HUES6 (cell line): Measurements from ENCODE around the gene CASP4.

Source experiments
- H3K27ac ChIP-seq: 2 replicates; pipeline ENCODE4 v1.7.0; 2013; ENCODE audit warnings: low read depth, mild to moderate bottlenecking, low read length, inconsistent platforms
- H3K27me3 ChIP-seq: 2 replicates; pipeline ENCODE4 v1.6.1; 2013; ENCODE audit warnings: low read length; ENCODE audit not compliant: control insufficient read depth, insufficient read depth
- H3K36me3 ChIP-seq: 2 replicates; pipeline ENCODE4 v1.6.1; 2013; ENCODE audit warnings: low read length; ENCODE audit not compliant: control insufficient read depth, insufficient read depth
- H3K4me1 ChIP-seq: 2 replicates; pipeline ENCODE4 v1.6.1; 2013; ENCODE audit warnings: low read length; ENCODE audit not compliant: control insufficient read depth, insufficient read depth
- H3K4me3 ChIP-seq: 2 replicates; pipeline ENCODE4 v1.5.1; 2013; ENCODE audit warnings: low read depth, low read length
- H3K9ac ChIP-seq: one replicate; pipeline ENCODE4 v1.6.1; 2013; ENCODE audit warnings: mild to moderate bottlenecking, low read length
- H3K9me3 ChIP-seq: 2 replicates; pipeline ENCODE4 v1.6.1; 2013; ENCODE audit warnings: low read depth, low read length; ENCODE audit not compliant: control insufficient read depth, insufficient read depth

The CASP4 gene

GRCh38 chr11:104968355-104968855 lies at the start of gene CASP4:
Gene CASP4, minus strand, starts transcription at chr11:104968574. Its CDS starts 49 bp downstream, at chr11:104968525.
- no peak within 1 kb of the TSS for H3K27ac ChIP-seq
- H3K27me3 ChIP-seq = no peaks in the 10 kb centered on the region
- no peak within 1 kb of the TSS for H3K4me3 ChIP-seq
- peaks cover 19% of the 10 kb centered on the region for H3K9me3 ChIP-seq
- peaks cover 3% of the 10 kb centered on the region; the same call in 1 of the 2 replicates for H3K4me1 ChIP-seq
- no peak within 1 kb of the TSS for H3K9ac ChIP-seq
- H3K36me3 ChIP-seq = no peaks in the 10 kb centered on the region

- H3K4me1 ChIP-seq = no peaks in the 10 kb centered on the region
- no peaks in the 10 kb centered on the region for H3K9me3 ChIP-seq
Observed at GRCh38 chr11:105007463-105007862, 39.1 kb upstream of the CASP4 start.

GRCh38 chr11:105005451-105005845 lies 37.1 kb upstream of the CASP4 start:
- Histone ChIP-seq H3K9me3 (no peaks in the 10 kb centered on the region), H3K4me3 (no peak overlapping the region), H3K4me1 (no peaks in the 10 kb centered on the region), H3K27me3 (no peaks in the 10 kb centered on the region), H3K36me3 (no peaks in the 10 kb centered on the region), H3K9ac (no peak overlapping the region), H3K27ac (no peak overlapping the region)

More at GRCh38 chr11:105007463-105007862, 39.1 kb upstream of the CASP4 start:
- no peak overlapping the region for H3K27ac ChIP-seq
- no peak overlapping the region for H3K4me3 ChIP-seq
- H3K9ac ChIP-seq = no peak overlapping the region
- H3K27me3 ChIP-seq = no peaks in the 10 kb centered on the region
- no peaks in the 10 kb centered on the region for H3K36me3 ChIP-seq

- Histone ChIP-seq H3K4me3 (no peak overlapping the region), H3K9me3 (no peaks in the 10 kb centered on the region), H3K27me3 (no peaks in the 10 kb centered on the region), H3K36me3 (no peaks in the 10 kb centered on the region), H3K9ac (no peak overlapping the region), H3K4me1 (no peaks in the 10 kb centered on the region), H3K27ac (no peak overlapping the region)
Observed at GRCh38 chr11:105004021-105004420, 35.6 kb upstream of the CASP4 start.

- no peaks in the 10 kb centered on the region for H3K27me3 ChIP-seq
- H3K4me3 ChIP-seq = no peak overlapping the region
Observed at GRCh38 chr11:105003151-105003550, 34.8 kb upstream of the CASP4 start.

GRCh38 chr11:105000797-105001196 lies 32.4 kb upstream of the CASP4 start:
- Histone ChIP-seq H3K36me3 (no peaks in the 10 kb centered on the region), H3K4me3 (no peak overlapping the region), H3K9ac (no peak overlapping the region), H3K27me3 (no peaks in the 10 kb centered on the region), H3K4me1 (no peaks in the 10 kb centered on the region), H3K9me3 (no peaks in the 10 kb centered on the region), H3K27ac (no peak overlapping the region)

More at GRCh38 chr11:105003151-105003550, 34.8 kb upstream of the CASP4 start:
- no peak overlapping the region for H3K9ac ChIP-seq
- H3K36me3 ChIP-seq = no peaks in the 10 kb centered on the region
- H3K9me3 ChIP-seq = no peaks in the 10 kb centered on the region
- no peaks in the 10 kb centered on the region for H3K4me1 ChIP-seq
- H3K27ac ChIP-seq = no peak overlapping the region

GRCh38 chr11:105000167-105000566 lies 31.8 kb upstream of the CASP4 start:
- Histone ChIP-seq H3K4me3 (no peak overlapping the region), H3K27ac (no peak overlapping the region), H3K36me3 (no peaks in the 10 kb centered on the region), H3K4me1 (no peaks in the 10 kb centered on the region), H3K9me3 (no peaks in the 10 kb centered on the region), H3K9ac (no peak overlapping the region), H3K27me3 (no peaks in the 10 kb centered on the region)

- no peaks in the 10 kb centered on the region for H3K4me1 ChIP-seq
- H3K36me3 ChIP-seq = no peaks in the 10 kb centered on the region
- no peaks in the 10 kb centered on the region for H3K27me3 ChIP-seq
- no peaks in the 10 kb centered on the region for H3K9me3 ChIP-seq
- no peak overlapping the region for H3K4me3 ChIP-seq
- H3K27ac ChIP-seq = no peak overlapping the region
- no peak overlapping the region for H3K9ac ChIP-seq
Observed at GRCh38 chr11:104999721-105000120, 31.3 kb upstream of the CASP4 start.

GRCh38 chr11:104997288-104997687 lies 28.9 kb upstream of the CASP4 start:
- Histone ChIP-seq H3K4me1 (no peaks in the 10 kb centered on the region), H3K36me3 (no peaks in the 10 kb centered on the region), H3K27me3 (no peaks in the 10 kb centered on the region), H3K4me3 (no peak overlapping the region), H3K9me3 (no peaks in the 10 kb centered on the region), H3K9ac (no peak overlapping the region), H3K27ac (no peak overlapping the region)

- H3K4me3 ChIP-seq = no peak overlapping the region
- no peaks in the 10 kb centered on the region for H3K4me1 ChIP-seq
- H3K27ac ChIP-seq = no peak overlapping the region
- H3K36me3 ChIP-seq = no peaks in the 10 kb centered on the region
- H3K9me3 ChIP-seq = no peaks in the 10 kb centered on the region
- no peak overlapping the region for H3K9ac ChIP-seq
- H3K27me3 ChIP-seq = no peaks in the 10 kb centered on the region
Observed at GRCh38 chr11:104995001-104995408, 26.6 kb upstream of the CASP4 start.

- H3K27ac ChIP-seq = no peak overlapping the region
- H3K9ac ChIP-seq = no peak overlapping the region
- H3K9me3 ChIP-seq = no peaks in the 10 kb centered on the region; the same call in 1 of the 2 replicates
- no peaks in the 10 kb centered on the region for H3K36me3 ChIP-seq
- no peaks in the 10 kb centered on the region for H3K4me1 ChIP-seq
- H3K27me3 ChIP-seq = no peaks in the 10 kb centered on the region
- no peak overlapping the region for H3K4me3 ChIP-seq
Observed at GRCh38 chr11:104992781-104993180, 24.4 kb upstream of the CASP4 start.

GRCh38 chr11:104991994-104992393 lies 23.6 kb upstream of the CASP4 start:
- H3K4me3 ChIP-seq = no peak overlapping the region
- H3K9me3 ChIP-seq = no peaks in the 10 kb centered on the region; the same call in 1 of the 2 replicates
- no peaks in the 10 kb centered on the region for H3K27me3 ChIP-seq
- no peaks in the 10 kb centered on the region for H3K4me1 ChIP-seq
- H3K27ac ChIP-seq = no peak overlapping the region
- no peaks in the 10 kb centered on the region for H3K36me3 ChIP-seq
- H3K9ac ChIP-seq = no peak overlapping the region
